Endometrium (tissue), 2 donors: ENCODE results near the gene VILL.
"Not testable (repeated sequence)": the region's sequence is repeated elsewhere in the genome, so short reads cannot be mapped to it uniquely, and the experiment has no call there.

Experiments
- FAIRE-seq: peaks from 2 replicates; lab custom pipeline; 2012; peaks lifted over from hg19 to GRCh38; lab: Jason Lieb, UNC
- donor health status: control.
- donor health status: control.

The VILL gene

GRCh38 chr3:37963635-37964034, 27.0 kb upstream of the VILL start:
- no peak for FAIRE-seq

GRCh38 chr3:37964146-37964545, 26.4 kb upstream of the VILL start:
- no peak for FAIRE-seq

DNA sequence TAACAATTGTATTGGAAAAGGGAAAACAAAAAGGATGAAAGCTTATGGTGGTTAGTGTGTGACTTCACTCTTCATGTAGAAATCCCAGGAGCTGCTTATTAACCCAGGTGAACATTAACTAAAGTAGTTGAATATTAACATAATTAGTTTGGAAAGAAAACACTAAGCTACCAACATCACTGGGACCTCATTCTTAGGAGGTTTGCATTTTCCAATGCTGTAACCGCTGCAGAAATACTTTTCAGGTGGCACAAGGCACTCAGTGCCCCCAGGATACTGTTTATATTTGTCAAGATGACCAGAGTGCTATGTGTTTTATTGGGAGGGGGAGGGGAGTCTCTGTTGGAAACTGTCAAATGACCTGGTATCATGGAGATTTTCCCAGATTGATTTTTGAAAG, 25.9 kb upstream of the VILL start:
- FAIRE-seq = no peak

GRCh38 chr3:37967260-37967881, 23.2 kb upstream of the VILL start:
- no peak for FAIRE-seq

DNA sequence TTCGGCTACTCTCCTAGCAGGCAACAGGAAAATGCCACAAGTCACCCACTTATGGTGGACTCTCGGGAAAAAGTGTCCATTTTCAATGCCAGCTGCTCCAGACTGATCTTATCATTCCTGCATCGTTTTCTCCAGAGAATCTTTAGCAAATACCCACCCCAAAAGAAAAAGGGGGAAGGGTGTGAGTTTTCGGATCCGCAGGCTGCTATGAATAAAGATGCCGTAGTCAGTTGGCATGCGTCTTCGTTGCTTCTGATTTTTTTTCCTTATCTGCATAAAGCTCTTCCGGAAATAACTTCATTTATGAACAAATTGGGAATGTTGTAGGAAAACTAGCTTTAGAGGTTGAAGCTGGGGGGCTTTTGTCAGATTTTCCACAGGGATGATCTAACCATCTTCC, 22.4 kb upstream of the VILL start:
- no peak for FAIRE-seq

DNA sequence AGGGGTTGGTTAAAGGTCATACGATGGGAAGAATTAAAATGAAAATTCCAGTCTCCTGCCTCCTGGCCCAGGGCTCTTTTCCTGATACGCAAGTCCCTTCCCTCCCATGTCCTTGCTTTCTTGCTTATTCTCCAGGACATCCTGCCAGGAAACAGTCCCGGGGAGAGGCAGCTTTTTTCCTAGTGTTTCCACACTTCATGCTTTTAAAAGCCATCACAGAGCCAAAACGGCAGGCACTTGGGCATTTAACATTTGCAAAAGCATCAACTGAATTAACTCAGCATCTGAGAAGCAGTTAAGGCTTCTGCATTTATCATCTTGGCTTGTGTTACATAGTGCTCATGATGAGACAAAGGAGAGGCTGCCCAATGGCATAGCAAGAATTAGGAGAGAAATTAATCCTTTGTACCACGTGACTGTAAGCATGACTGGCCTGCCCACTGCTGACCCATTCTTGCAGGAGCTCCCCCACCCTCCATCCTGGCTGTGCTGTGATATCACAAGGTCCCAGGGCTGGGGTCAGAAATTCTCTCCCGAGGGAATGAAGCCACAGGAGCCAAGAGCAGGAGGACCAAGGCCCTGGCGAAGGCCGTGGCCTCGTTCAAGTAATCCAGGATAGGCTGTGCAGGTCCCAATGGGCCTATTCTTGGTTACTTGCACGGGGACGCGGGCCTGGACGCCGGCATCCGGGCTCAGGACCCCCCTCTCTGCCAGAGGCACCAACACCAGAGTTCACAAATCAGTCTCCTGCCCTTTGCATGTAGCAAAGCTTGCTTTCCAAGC, 21.6 kb upstream of the VILL start:
- FAIRE-seq = no peak

DNA sequence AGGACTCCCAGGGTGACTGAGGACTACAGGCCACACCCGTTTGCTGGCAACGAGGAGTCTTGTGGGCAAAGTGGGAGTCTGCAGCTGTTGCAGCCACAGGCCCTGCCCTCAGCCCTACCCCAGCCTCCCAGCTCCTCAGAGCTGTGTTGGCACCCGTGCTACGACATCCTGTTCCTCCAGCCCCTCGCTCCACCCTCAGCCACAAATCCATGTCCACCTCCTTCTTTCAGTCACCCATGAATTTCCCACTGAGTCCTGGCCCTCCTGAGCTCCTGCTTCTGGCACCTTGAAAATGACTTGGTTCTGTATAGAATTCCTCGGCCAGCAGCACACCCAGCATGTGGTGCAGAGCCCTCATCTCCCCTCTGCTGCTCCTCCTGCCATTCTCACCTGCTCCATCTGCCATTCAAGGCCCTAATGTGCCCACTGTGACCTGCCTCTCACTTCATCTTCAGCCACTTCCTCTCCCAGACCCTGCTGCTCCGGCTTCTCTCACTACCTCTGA, 20.9 kb upstream of the VILL start:
- FAIRE-seq = no peak

DNA sequence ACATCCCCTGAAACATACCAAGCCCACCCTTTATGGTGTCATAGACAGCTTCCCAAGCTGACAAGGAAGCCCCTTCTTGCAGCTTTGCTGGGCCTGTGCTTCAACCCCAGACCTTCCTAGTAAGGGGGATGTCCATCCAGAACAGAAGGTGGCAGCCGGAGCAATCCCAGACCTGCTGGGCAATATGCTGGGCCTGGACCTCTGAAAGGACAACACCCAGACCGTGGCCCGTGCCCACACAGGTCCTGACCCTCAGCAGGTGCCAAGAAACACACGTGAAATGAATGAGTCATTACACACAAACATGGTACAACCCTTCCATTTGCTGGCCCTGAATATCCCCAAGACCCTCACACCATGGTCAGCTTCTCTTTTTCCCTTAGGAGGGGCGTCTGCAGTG, 19.8 kb upstream of the VILL start:
- no peak for FAIRE-seq

DNA sequence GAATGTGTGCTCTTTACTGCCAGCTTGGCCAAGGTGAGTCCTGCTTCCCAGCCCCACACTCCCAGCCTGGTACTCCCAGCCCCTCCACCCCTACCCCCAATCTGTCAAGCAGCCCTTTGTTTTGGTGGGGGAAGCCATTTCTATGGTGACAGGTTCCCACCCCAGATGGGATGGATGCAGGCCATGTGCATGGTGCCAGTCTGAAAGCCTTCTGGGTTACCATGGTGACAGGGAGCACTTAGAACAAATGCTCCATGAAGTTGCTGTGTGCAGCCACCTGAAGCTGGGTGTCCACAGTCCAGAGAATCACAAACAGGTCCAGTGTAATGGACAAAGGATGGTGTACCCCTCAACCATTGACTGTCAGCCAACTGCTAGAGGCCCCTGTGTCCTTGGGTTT, 19.1 kb upstream of the VILL start:
- no peak for FAIRE-seq

DNA sequence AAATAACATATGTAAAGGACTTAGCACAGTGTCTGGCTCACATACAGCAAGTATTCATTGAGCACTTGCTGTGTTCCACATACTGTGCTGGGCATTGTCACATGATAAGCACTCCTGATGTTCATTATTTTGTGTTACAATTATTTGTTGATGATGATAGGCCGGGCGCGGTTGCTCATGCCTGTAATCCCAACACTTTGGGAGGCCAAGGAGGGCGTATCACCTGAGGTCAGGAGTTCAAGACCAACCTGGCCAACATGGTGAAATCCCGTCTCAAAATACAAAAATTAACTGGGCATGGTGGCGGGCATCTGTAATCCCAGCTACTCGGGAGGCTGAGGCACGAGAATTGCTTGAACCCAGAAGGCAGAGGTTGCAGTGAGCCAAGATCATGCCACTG, 18.5 kb upstream of the VILL start:
- not testable (repeated sequence) for FAIRE-seq

- FAIRE-seq = no peak
Observed at GRCh38 chr3:37973246-37974054, 17.1 kb upstream of the VILL start.

GRCh38 chr3:37974121-37975083, 16.2 kb upstream of the VILL start:
- FAIRE-seq = no peak

GRCh38 chr3:37979541-37980461, 10.8 kb upstream of the VILL start:
- FAIRE-seq = no peak

GRCh38 chr3:37980462-37981347, 9.9 kb upstream of the VILL start:
- FAIRE-seq = no peak

GRCh38 chr3:37981348-37981664, 9.3 kb upstream of the VILL start:
- no peak for FAIRE-seq

DNA sequence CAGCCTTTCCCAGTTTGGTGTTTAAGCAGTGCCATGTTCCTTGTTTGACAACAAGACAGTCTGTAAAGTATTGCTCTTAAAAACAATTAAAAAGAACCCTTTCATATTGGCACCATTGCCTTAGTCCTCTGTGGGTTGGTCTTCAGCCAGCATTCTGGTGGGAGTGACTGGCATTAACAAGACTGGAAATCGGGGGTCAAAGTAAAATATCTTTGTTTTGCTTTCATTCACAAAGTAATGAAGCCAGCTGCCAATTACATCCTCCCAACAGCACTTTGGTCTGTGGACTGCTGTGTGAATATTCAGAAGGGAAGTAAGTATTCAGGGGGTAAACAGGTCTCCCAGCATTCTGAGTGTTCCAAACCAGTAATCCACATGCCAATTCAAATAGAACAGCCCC, 8.3 kb upstream of the VILL start:
- no peak for FAIRE-seq

- FAIRE-seq = no peak
Observed at GRCh38 chr3:37984051-37984450, 6.5 kb upstream of the VILL start.

DNA sequence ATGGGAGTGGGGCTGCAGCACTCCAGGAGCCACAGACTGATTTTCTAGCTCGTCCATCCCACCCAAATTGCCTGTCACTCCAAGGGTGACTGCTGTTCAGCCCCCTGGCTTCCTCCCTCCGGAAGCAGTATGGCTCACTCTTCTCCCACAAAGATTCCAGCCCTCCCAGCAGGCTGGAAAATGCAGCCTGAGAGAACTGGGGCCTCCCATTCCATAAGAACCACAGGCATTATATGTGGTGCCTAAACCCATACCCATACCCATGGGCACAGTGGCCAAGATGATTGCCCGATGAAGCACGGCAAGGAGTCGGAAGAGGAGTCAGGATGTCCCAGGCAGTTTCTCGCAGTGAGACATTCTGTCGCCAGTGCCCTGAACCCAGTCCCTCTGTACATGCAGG, 6.0 kb upstream of the VILL start:
- no peak for FAIRE-seq

- no peak for FAIRE-seq
Observed at GRCh38 chr3:37985637-37986320, 4.8 kb upstream of the VILL start.
